GM19239 (cell line): Measurements from ENCODE around the gene PAPPA.

Experiments
- DNase-seq: peaks from one replicate; pipeline ENCODE4 v3.0.0; 2011; ENCODE audit warnings: low spot score; ENCODE audit not compliant: insufficient read length
- FAIRE-seq: peaks from 2 replicates; lab custom pipeline; 2011; peaks lifted over from hg19 to GRCh38; lab: Jason Lieb, UNC

PAPPA gene

DNA sequence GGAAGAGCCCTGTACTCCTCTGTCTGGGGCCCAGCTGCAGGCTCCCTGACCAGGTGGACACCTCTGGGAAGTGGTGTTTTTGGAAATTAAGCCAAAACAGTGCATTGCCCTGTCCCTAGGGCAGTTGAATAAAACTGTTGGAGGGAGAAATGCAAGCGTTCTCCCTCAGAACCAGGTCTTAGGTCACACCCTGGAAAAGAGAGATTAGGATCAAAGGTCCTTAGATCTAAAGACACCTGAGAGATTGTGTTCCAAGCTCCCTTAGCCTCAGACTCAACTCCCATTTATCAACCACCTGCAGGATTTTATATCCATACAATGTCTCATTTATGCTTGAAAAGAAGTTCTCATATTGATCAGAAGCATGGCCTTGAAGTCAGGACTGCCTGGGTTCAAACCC, 64.8 kb downstream of the PAPPA start:
- DNase-seq, result no peak
- no peak for FAIRE-seq

DNA sequence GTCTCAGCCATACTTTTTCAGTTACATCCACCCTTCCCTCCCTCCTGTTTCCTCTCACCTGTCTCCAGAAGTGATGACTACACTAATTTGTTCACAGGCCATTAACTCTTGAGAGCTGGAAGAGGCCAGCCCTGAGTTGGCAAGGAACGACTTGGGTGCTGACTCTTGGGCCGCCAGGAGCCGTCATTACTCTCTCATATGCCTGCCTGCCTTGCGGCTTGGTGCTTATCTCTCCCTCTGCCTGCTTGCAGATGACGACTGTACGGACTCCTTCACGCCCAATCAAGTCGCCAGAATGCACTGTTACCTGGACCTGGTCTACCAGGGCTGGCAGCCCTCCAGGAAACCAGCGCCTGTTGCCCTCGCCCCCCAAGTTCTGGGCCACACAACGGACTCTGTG, 66.1 kb downstream of the PAPPA start:
- FAIRE-seq, result no peak
- no peak for DNase-seq

DNA sequence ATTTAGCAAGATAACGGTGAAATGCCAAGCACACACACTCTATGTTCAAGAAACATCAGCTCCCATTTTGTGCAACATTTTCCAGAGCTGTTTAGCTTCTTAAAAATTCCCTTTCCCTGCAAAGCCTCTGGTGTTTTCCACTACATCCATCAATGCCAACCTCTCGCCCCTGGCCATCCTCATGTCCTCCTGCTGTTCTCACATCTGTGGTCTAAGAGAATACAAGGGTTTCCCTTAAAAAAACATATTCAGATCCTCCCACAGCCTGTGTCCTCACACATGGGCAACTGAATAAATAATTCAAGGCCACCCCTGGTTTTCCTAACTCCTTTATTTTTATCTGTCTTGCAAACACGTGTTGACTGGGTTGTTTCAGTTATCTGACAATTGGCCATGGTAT, 70.3 kb downstream of the PAPPA start:
- no peak for FAIRE-seq
- DNase-seq, result no peak

DNA sequence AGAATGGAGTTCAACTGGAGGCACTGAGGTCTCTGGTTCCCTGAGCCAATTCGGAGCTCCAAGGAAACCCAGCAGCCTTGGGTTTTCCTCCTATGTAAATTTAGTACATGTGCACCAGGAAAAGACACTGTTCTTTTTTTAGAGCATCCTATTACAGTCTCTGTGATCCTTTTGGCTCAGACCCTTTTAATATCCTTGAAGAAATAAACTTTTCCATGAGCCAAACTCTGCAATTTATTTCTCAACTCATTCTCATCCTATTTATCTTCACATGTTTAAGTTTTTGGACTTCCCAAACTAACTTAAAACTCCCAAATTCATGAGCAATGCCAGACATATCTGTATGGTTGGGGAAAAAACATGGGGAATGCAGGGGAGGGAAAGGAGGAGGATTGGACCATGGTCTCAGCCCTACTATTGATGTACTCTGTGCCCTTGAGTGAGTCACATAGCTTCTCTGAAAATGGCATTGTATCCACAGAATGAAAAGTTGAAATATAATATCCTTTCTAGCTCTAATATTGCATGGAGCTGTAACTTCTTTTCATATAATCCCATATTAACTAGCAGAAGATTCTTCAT, 76.6 kb downstream of the PAPPA start:
- FAIRE-seq (no peak), DNase-seq (no peak)

DNA sequence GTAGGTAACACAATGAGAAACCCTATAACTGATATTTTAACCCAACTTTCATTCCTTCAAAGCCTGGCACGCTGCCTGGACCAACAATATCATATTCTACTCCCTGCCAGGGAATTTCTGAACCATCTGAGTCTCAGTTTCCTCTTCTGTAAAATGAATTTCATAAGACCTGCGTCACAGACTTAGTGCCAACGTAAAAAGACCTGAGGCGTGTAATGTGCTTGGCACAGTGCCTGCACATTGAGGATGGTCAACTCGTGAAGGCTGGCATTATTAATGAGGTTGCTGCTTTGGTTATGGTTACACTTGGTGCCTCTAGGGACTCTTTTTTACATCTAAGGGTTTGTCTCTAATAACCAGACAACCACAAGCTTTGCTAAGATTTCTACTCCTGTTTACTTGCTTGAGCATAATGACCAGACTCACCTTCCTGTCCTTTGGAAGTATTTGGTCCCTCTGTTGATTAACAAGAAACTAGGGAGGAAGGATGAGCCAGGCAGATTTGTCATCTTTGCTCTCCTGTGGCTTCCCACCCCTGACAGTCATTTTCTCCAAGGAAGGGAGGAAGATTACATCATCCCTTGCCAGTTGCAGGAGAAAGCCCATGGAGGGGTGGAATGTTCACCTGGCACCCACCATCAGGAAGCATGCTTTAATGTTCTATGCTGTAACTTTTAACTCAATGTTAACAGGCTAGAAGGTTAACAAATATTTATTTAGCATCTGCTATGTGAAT, 79.0 kb downstream of the PAPPA start:
- FAIRE-seq (no peak), DNase-seq (no peak)

DNA sequence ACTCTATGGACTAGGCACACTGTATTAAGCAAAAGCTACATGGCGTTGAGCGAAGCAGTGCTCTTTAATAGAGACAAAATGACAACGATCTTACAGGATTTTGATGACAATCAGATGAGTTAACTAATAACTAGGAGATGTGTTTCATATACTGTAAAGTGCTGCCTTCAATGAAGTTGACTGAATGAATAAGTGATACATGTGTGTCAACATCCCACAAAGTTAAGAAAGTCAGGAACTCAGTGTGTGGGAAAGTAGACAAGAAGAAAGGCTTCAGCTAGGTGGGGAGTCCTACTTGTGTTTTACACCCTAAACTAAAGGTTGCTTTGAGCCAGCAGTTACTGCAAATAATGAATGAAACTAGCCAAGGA, 79.6 kb downstream of the PAPPA start:
- FAIRE-seq (no peak), DNase-seq (no peak)

DNA sequence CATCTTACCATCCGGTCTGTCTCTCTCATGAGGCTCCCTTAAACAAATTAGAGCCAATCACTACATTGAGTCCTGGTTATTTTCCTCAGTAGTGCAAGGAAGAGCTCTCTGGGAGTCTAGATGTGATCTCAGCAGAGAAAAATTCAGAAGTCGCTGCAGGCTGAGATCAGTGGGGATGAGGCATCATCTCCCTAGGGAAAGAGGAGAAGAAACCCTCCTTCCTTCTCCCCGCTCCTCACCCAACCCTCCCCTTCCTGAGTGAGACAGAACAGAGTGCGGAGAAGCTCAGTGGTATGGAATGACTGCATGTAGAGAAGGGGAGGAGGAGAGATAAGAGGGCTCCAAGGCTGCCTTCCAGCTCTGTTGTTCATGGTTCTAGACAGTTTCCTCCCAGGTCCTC, 80.5 kb downstream of the PAPPA start:
- FAIRE-seq, result no peak

DNA sequence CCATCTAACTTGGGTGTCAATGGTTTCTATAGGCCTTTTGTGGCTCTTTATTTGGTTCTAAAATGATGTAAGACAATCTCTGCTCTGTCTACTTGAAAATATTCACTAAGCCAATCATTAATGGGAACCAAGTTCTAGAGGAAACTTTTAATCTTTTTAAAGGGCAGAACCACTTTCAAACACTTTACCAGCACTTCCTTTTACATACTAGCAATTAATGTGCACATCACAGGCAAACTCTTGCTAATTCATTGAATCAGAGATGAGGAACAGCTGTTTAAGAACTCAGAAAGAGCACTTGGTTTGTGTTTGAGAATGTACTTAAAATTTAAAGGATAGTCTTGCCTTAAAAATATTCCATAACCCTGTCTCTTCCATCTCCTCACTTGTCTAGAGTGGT, 83.4 kb downstream of the PAPPA start:
- no peak for FAIRE-seq
- no peak for DNase-seq

More for the DNA sequence above, 80.5 kb downstream of the PAPPA start:
- no peak for DNase-seq

DNA sequence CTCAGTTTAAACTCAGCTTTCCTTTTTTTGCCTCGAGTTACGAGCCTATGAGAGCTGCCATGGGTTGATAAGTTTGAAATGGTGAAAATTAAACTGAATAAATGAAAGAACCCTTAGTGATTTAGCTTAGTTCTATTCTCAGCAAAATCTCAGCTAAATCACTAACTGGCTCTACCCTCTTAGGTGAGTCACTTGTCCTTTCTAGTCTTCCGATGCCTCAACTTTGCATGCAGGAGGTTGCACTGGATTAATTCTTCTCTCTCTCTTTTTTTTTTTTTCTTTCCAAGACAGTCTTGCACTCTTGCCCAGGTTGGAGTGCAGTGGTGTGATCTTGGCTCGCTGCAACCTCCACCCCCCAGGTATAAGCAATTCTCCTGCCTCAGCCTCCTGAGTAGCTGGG, 83.9 kb downstream of the PAPPA start:
- FAIRE-seq, result no peak
- DNase-seq, result no peak

DNA sequence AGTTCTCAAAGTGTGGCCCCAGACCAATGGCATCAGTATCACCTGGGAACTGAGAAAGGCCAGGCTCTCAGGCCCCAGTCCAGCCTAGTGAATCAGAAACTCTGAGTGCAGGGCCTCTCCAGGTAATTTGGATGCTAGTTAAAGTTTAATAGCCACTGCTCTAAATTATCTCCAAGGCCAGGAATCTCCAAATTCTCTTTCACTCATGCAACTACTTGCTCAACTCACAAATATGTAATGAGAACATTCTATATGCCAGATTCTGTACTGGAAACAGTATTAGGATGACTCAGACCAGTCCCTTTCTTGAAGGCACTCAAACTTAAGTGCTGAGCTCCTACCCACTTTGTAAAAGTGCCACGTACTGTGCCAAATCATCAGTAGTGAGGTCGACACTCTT, 84.6 kb downstream of the PAPPA start:
- FAIRE-seq (no peak), DNase-seq (no peak)

DNA sequence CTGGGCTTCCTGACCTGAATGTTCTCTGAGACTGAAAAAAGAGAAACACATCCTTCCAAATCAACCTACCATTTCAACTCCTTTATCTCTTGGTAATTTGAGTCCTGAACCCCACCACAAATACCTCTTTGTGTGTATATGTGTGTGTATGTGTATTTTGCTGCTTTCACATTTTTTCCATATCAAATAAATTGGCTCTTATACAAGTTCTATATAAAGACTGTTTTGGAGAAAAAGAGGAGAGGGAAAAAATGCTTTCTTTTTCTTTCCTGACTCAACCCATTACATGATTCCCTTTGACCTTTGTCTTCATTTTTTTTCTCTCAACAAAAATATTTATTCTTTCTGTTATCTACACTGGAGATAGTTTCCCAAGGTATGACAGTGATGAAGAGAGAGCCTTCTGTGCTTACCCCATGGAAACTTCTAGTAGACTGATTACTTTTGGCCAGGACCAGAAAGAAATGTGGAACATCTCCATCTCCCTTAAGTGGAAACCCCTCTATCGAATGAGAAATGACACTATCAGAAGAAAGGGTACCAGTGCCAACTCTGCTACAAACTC, 85.3 kb downstream of the PAPPA start:
- no peak for FAIRE-seq
- DNase-seq, result no peak

DNA sequence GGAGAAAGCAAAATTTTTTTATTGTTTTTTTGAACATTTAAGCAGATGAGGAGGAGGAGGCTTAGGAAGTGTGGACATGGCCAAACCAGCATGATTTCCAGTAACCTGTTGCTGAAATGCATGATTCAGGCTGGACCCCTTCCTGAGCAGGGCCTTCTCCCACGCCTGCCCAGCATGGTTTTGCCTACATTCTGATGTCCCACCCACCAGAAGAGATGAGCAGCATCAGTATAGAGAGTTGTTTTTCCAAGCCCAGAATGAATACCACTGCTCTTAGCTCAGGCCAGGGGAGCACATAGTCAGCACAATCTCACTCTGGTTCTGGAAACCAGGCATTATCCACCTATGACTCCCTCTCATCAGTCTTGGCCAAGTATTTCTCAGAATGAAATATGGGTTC, 90.1 kb downstream of the PAPPA start:
- no peak for FAIRE-seq
- no peak for DNase-seq

DNA sequence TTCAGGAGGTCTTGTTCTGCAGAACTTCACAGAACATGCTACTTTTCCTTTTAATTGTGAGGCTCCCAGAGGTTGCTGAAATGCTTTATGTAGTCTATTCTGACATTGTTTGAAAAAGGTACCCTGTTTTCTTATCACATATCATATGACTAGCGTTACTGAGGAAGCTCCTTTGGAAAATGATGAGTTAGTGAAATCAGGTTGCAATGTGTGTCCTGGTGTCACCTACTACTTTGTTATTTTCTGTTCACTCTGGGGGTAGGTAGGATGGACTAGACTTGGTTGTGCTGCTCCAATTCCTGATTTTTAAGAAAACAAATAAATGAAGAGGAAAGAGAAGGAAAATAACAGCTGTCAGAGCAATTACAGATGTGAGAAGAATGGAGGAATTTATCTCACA, 93.7 kb downstream of the PAPPA start:
- DNase-seq (no peak), FAIRE-seq (no peak)

DNA sequence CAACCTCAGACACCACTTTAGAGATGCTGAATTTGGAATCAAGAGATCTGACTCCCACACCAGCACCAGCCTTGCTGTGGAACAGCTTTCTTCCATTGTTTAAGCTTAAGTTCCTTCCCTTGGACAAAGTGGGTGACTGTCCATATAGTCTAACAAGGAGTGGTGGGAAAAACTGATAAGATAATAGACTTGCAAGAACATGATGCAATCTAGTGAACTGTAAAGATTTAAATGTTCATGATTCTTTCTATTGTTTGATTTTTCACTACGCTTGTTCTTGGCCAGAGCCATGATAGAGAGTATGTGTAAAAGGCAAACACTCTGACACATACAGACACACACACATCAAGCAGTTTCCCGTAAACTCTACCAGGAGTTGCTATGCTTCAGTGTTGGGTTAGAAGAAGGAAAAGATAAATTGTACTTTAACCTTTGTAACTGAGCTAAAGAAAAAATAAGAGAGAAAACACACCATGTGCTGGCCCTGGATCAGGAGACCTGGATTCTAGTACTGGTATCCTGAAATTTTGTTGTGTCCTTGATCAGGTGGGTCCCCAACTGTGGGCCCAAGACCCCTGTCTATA, 94.3 kb downstream of the PAPPA start:
- FAIRE-seq (no peak), DNase-seq (no peak)

DNA sequence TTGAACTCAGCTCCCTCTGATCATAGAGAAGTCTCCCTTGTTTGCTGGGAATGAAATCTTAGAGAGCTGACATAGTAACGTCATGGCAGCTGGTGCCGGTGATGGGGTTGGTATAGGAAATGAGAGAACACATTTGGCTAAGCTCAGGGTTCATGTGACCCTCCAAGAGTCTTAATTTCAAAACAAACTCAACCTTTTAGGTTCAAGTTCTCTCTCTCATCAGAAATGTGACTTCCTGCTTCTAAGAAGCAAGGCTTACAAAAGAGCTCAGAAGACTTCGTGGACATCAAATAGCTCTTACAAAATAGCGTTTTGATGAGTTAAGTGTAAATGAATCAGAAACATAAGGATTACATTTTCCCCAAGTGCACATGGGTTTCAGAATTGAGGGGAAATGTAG, 97.3 kb downstream of the PAPPA start:
- FAIRE-seq (no peak), DNase-seq (no peak)

DNA sequence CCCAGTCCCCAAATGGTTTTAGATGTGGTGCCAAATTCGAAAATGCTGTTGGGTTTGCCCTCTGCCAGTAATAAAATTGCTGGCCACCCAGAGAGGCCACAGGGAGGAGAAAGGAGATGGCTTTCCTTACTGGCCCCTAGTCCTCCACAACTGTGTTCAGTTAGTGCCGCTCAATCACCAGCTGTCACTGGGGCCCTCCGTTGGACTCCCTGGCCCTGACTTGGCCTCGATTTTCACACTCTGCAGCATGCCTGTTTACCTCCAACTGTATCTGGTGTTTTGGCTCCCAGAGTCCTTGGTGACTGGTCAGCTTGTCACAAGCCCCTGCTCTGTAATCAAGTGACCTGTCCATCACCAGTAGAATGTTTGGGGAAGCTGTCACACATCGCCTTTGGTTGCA, 97.8 kb downstream of the PAPPA start:
- no peak for FAIRE-seq
- no peak for DNase-seq

DNA sequence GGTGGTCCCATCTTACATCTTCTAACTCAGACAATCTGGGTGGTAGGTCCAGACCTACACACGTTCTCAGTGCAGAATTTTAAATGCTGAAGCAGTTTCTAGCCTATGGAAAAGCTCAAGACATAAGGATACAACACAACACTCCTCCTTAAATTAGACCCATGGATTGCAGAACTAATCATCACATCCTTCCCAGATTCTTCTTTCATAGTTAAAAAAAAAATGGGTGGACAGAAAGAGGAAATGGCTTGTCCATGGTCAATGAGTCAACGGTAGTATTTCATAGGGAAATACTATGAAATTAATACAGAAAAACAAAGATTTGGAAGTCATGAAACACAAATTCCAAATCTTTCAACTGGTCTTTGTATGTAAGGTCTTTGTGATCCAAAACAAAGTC, 106.9 kb downstream of the PAPPA start:
- no peak for DNase-seq
- no peak for FAIRE-seq

DNA sequence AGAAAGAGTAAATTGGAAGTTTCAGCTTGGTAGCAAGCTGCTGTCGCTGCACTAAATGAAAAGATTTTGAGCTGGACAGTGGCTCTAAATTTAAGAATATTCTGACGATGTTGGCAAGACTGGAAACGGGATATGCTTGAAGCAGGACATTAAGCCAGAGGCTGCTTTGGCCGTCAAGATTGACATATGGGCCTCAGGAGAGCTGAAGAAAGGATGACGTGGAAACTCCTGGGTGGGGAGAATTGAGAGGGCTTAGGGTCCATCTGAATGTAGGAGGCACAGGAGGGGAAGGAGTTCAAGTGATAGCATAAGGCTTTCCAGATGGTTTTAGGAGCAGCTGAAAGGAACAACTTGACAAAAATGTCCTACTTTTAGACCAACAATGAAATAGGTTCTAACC, 108.9 kb downstream of the PAPPA start:
- no peak for FAIRE-seq
- DNase-seq, result no peak

DNA sequence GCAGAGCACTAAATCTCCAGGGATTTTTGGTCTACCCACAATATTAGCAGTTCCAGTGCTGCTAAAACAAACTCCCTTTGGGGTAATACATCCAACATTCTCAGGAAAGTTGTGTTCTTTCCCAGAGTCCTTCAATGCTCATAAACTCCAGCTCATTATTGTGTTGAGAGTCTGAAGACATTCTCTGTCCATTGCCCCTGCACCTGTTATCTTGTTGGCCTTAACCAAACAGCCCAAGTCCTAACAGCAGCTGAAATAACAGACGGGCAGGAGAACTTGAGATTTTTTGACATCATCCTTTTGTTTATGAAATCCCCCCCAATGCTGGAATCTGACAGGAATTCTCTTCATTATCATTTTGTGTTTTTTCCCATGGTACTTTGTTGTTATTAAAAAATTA, 110.8 kb downstream of the PAPPA start:
- DNase-seq (no peak), FAIRE-seq (no peak)

DNA sequence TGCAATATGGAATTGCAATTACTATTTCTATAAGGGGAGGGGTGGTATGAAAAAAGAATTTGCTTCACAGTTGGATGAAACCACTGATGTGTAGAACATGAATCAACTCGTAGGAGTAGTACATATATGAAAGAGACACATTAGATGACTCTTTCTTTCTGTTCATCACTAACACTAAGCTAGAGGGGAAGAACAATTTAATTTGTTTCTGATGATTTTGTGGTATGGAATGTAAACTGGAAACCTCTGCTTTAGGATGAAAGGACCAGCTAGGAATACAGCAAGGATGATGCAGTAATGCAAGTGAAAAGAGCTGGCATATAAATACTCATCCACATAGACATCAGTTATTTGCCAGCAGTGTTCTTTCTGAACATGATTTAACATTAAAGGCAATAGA, 113.4 kb downstream of the PAPPA start:
- DNase-seq, result no peak
- no peak for FAIRE-seq

DNA sequence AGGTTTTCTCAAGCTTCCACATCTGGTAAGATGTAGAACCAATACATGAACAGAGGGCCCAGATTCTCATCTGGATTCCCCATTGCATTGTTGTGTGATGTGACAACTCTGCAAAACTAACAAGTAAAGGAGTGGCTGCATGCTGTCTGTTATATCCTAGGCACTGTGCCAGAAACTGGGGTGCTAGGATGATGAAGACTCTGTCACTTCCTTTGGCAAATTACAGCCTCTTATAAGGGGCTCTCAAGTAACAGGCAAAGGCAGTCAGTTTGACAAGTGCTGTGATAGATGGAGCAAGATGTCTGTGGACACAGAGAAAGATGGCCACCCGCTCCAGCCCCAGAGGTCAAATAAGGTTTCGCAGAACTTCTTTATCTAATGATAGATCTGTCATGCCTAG, 115.7 kb downstream of the PAPPA start:
- no peak for FAIRE-seq

DNA sequence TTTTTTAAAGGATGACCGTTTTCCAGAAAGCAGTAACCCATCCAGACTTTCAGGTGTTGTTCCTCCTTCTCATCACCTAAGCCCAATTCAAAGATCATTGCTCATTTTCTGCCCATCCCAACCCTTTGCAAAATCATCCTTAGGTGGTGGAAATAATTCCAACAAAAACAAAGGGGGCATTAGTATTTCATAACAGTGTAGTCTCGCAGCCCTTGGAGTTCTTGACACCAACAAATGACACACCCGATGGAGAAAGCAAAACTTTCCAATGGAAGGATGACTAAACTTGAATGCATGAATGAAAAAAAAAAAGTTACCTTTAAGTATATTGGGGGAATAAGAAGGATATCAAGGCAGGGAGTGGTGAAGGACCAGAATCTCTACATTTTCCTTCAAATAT, 117.0 kb downstream of the PAPPA start:
- DNase-seq, result no peak
- FAIRE-seq, result no peak

More for the DNA sequence above, 115.7 kb downstream of the PAPPA start:
- DNase-seq, result no peak
